ENCODE results near the gene DRAXIN.

Gene DRAXIN

DNA sequence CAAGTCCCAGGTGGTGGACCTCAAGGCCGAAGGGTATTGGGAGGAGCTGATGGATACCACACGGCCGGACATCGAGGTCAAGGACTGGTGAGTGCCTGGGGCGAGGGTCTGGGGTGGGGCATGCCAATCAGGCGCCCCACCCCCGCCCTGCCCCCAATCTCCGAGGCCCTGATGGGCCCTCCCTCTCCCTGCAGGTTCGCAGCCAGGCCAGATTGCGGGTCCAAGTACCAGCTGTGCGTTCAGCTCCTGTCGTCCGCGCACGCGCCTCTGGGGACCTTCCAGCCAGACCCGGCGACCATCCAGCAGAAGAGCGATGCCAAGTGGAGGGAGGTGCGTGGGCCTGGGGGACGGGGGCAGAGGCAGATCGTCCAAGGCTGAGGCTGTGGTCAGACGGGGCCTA lies 33.0 kb upstream of the DRAXIN start:
- DNase-seq = no peak

DNA sequence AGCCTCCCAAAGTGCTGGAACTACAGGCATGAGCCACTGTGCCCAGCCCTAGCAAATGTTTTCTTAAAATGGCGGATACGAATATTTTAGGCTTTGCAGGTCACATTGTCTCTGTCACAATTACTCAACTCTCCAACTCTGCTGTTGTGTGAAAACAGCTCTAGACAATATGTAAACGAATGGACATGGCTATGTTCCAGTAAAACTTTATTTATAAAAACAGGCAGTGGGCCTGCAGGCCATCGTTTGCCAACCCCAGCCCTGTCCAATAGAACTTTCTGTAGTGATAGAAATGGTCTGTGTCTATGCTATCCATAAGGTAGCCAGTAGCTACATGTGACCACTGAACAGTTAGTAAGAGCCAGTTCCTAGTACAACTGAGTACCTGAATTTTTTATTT lies 31.8 kb upstream of the DRAXIN start:
- DNase-seq = no peak

DNA sequence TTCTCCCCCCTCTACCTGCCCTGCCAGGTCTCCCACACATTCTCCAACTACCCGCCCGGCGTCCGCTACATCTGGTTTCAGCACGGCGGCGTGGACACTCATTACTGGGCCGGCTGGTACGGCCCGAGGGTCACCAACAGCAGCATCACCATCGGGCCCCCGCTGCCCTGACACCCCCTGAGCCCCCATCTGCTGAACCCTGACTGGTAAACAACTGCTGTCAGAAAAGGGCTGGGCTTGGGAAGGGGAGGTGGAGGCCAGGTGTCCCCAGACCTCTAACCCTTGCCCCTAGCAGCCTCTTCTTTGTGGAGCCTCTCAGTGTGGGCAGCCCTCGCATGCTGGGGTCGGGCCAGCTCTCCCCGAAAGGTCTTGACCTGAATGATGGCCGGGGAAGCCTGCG lies 30.4 kb upstream of the DRAXIN start:
- no peak for DNase-seq

DNA sequence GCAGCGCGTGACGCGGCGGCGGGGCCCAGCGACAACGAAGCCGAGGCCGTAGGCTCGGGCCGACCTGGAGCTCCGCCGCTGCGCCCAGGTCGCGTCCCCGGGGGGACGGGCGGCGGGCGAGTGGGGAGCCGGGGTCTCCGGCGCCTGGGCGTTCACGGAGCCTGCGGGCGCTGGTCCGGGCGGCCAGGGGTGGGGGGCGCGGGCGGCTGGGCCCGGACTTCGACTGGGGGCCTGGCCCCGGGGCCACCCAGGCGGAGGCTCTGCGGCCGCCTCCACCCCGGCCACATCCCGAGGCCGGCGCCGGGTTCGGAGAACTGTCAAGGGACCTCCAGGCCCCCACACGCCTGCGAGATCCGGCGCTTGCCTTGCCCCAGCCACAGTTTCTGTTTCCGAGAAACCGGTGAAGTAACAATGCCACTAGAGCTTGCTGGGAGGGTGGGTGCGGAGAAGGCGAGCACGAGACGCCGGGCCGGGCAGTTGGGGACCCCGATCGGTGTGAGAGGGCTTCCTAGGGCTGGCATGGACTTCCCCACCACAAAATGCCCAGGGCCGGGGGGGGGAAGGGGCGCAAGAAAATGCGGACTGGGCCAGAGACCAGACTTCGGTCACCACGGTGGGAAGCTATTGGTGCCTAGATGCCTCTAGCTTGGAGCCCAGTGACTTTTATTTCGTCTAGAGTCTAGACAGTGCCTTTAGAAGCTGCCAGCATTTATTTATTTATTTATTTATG lies 27.0 kb upstream of the DRAXIN start:
- peak; percentile 54 to 76 for DNase-seq

DNA sequence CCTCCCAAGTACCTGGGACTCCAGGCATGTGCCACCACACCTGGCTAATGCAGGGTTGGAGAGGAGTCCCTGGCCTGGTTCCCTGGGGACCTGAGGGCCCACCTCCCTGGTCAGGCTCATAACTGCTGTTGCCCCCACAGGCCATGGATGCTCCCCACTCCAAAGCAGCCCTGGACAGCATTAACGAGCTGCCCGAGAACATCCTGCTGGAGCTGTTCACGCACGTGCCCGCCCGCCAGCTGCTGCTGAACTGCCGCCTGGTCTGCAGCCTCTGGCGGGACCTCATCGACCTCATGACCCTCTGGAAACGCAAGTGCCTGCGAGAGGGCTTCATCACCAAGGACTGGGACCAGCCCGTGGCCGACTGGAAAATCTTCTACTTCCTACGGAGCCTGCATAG lies 23.0 kb upstream of the DRAXIN start:
- no peak for DNase-seq

DNA sequence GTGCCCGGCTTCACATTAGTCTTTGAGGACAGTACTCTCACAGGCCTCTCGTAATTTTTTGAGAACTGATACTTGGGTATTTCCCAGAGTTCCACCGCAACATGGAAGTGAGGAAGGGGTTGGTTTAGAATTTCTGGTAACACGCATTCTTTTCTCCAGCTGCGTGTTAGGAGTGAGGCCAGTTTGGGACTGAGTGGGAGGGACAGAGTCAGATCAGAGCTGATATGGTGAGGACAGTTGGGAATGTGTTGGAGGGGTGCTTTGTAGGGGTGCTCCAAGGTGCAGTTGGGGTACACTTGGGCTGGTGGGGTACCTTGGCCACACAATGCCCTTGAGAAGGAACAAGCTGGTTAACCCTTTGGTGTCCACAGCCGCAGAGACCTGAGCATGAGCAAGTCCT lies 20.8 kb upstream of the DRAXIN start:
- no peak for DNase-seq

DNA sequence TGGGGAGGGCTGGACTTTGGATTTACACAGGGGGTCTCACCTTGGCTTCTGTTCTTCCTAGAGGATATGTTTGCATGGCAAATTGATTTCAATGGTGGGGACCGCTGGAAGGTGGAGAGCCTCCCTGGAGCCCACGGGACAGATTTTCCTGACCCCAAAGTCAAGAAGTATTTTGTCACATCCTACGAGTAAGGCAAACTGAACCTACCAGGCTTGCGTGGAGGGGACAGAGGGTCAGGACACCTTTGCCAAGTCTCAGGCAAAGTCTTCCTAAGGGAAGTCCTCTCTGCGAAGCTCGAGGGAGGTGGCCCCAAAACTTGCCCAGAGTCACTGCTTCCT lies 20.3 kb upstream of the DRAXIN start:
- DNase-seq = no peak

DNA sequence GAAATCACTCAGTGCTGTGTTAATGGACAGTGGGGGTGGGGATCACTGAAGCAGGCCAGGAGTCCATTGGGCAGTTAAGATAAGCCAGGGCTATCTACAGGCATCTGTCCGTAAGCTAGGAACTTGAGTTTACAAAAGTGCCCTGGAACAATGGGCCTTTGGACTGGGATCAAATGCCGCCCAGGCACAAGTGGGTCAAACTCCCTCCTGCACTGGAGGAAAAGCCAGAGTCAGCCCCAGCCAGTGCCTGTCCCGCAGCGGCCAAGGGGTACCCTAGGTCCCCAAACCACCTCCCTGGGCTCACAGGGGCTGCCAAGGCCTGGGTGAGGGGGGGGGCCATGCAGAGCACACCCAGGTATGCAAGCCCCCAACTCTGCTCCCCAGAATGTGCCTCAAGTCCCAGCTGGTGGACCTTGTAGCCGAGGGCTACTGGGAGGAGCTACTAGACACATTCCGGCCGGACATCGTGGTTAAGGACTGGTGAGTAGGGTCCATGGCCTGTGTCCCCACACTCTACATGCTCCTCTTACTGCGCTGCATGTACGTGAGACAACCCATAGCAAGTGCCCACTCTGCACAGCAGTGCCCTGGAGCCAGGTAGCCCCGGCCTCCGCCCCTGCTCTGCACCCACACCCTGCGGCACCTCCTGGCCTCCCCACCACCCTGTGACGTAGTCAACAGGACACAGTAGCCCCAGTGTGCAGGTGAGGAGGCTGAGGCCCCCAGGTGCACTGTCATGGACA lies 19.8 kb upstream of the DRAXIN start:
- no peak for DNase-seq

DNA sequence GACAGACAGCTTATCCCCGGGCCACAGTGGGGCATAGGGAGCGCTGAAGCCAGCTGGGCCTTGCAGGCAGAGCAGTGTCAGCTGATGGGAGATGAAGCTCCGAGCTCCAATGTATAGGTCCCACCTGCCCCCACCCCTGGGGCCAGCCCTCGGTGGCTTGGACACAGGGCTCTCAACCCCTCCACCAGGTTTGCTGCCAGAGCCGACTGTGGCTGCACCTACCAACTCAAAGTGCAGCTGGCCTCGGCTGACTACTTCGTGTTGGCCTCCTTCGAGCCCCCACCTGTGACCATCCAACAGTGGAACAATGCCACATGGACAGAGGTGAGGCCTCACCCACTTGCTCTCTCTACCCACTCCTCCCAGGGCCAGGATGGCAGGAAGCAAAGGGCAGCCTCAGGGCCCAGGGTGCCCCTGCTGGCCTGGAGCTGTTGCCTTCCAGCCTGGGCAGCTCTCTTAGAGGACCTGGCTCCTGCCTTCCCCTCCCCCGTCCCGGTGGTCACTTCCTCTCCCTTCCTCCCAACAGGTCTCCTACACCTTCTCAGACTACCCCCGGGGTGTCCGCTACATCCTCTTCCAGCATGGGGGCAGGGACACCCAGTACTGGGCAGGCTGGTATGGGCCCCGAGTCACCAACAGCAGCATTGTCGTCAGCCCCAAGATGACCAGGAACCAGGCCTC lies 18.3 kb upstream of the DRAXIN start:
- DNase-seq = no peak

DNA sequence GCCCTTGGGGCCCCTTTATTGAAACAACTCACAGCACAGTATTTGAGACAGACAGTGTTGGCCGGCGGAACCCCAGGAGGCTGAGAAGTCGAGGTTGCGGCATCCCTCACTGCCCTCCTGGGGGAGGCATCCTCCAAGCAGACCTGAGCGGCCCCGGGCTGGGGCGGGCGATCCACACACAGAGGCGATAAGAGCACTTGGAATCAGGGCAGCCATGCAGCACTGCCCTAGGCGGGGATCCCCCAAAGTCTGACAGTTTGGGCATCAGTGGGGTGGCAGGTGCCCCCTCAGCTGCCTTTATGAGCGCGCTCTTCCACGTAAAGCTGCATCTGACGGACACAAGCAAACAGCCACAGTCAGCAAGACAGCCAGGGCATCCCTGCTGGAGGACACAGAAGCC lies 17.0 kb upstream of the DRAXIN start:
- no peak for DNase-seq

DNA sequence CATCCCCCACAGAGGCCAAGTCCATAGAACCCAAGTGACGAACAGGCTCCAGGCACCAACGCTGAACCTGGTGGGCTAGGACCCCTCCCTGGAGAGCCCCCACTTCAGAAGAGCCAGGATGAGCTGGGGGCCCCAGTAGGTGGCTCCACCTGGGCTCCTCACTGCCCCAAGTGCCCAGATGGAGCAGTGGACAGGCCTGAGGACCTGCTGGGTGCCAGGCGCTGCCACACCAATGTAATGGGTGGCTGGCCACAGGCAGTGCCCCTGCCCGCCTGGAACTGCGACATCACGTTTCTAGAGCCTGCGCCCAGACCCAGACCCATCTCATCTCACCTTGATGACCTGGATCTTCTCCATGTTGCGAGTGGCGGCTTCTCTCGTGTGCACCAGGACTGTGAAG lies 16.2 kb upstream of the DRAXIN start:
- DNase-seq = no peak

DNA sequence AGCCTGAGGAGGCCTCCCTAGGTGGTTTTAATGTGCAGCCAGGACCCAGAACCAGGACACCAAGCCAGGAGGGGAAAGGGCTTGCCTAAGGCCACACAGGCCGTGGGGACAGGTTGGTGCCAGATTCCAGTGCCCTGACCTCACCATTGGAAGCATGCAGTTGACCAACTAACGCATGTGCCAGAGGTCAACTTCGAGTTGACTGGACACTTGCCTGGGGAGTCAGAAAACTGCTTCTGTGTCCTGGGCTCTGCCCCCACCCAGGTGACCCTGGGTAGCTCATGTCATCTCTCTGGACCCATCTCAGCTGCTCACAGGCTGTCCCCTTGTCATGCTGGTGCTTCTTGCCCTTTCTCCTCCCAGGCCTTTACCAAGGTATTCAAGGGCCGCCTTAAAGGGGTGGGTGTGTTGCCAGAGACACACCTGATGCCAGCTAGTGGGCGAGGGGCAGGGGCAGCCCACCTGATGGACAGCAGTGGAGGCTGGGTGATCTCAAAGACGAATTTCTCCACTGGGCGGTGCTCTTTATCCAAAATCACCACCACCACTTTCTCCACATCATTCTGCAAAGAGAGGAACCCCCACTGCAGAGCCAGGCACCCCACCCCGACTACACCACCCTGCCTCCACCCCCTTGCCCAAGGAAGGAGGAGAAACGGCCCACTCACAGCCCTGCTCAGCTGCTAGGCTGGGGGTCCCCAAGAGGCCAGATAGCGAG lies 15.0 kb upstream of the DRAXIN start:
- no peak for DNase-seq

DNA sequence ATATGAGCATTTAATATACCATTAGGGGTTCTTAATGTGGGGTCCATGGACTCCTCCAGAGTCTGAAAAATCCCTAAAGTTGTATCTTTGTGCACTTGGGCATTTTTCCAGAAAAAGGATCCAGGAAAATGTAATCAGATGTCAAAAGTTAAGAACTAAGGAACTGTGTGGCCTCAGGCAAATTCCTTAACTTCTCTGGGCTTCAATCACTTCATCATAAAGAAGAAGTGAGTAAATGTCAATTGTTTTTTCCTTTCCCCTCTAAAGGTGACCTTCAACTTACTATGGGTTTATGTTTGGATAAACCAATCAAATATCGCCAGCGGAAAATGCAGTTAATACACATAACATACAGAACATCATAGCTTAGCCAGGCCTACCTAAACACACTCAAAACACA lies 13.1 kb upstream of the DRAXIN start:
- DNase-seq = no peak

DNA sequence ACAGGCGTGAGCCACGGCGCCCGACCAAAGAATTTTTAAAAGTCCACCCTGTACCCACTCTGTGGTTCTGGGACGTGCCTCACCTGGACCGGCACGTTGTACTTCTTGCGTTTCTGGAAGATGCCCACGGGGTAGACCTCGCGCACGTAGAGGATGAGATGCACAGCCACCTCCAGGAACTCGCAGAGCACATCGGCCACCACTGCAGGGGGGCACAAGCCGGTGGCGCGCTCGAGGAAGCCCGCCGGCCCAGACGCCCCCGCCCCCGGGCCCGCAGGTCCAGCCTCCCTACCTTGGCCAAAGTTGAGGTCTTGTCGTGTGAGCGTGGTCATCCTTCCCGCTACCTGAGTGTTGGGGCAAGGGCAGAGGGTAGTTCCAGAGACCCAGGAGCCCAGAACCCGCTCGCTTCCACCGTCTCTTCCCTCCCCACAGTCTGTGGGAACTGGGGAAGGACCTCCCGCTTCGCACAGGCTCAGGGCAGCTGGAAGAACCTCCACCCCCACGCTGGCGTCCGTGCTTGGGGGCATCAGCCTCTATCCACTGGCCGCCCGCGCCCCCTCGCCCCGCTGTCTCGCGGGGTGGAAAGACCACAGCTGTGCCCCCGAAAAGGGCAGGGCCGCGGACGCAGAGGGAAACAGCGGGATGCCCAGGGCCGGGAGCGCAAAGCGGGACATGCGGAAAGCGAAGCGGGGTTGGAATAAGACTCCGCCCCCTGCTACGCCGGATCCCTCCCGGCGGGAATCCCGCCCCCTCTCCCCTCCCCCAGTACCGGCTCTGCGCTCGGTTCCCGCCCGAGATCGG lies 11.0 kb upstream of the DRAXIN start:
- DNase-seq = no peak

DNA sequence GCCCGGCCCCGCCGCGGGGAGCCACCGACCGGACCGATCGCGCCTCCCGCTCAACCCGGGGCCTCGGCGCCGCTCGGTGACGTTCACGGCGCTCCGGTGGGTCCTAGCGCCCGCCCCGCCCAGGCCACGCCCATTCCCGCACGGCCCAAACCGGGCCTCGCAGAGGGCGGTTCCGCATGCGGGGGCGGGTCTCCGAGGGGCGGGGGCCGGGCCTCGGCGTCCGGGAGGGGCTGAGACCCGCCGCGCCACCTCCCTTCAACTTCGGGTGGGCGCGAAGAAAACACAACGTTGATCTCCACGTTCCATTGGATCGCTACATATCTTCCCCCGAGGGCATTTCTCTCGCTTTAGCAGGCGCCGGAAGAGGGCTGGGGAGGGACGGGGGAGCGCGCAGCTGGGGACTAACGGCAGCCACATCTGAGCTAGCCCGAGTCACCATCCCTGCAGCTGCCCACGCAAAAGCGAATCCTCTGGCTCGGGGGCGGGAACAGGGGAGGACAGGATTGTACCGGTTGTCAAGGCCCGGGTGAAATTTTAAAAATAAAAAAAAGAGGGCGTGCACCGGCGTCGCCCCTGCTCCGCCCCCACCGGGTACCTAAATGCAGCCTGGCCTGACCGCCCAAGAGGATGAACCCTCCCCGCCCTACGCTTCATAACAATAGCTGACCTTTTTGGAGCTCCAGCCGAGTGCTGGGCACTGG lies 10.3 kb upstream of the DRAXIN start, which contains the start of gene MAD2L2:
TSS of gene MAD2L2 (minus strand) at position 78 of the 701 bp plus-strand sequence. CDS start 547 bp downstream, outside the sequence.
- peak; percentile 86 to 93 for DNase-seq

DNA sequence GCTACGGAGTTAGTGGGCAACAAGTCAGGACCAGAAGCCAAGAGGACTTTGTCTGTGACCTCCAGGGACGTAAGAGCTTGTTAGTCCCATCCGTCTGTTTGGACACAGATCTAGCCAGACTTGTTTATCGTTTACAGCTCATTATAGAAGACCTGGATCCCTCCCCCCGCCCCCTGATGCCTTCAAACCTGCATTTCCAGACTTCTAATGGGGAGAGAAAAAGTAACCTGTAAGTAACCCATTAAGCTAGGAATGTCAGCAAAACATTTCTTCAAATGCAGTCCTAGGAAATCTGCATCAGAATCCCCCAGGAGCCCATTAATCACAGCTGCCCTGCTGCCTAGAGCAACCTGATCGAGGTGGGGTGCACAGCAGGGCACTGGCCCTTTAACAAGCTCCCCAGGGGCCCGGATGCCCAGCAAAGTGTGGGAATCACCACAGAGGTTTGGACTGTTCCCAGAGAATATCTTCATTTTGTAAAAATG lies 9.2 kb upstream of the DRAXIN start:
- no peak for DNase-seq

DNA sequence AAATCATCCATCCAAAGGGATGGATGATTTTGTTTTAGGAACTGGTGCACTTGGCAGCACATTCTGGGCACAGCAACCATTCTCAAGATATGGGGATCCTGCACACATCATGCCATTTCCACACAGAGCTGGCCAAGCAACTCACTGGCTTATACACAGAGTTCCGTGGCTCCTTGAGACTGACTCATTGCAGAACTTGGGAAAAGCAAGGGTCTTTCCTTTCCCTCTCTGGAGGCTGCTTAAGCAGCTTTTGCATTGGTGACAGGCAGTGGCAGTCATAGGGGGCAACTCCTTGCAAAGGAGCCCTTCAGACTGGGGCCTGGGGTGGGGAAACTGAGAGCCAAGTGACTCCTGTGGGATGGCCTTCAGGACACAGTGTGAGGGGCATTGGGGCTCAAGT lies 8.7 kb upstream of the DRAXIN start:
- DNase-seq = no peak

DNA sequence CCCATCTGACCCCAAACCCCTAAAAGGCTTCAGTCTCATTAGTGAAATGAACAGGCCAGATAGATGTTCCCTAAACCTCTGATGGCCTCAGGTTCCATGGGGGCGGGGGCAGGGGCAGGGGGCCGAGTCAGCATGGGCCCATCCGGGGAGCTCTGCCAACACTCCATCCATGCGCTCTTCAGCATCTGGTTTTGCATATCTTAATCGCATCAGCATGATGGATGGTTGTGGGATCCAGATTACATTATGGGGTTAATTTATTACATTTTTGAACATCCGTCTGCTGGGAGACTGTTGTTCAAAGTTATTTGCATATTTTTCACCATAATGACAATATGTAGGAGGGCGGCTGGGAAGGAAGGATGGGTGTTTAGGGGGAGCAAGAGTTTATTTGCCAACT lies 7.4 kb upstream of the DRAXIN start:
- no peak for DNase-seq

DNA sequence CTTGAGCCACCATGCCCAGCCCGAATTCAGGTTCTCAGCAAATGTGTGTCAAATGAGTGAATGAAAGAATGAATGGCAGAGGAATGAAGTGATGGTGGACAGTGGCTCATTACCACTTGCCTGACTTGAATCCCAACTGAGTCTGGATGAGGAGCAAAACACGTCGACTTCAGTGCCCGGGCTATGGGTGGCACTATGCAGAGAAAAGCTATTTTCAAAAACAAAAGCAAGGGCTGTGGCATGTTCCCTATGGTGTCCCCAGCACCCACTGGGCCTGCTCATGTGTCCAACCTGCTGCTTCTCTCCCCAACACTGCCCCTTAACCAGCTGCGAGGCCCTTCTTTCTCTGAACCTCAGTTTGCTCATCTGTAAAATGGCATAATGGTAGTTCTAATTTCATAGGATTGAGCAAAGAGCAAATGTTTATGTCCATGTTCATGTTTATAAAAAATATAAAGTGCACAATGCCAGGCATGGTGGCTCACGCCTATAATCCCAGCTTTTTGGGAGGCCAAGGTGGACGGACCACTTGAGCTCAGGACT lies 6.2 kb upstream of the DRAXIN start:
- DNase-seq = no peak

DNA sequence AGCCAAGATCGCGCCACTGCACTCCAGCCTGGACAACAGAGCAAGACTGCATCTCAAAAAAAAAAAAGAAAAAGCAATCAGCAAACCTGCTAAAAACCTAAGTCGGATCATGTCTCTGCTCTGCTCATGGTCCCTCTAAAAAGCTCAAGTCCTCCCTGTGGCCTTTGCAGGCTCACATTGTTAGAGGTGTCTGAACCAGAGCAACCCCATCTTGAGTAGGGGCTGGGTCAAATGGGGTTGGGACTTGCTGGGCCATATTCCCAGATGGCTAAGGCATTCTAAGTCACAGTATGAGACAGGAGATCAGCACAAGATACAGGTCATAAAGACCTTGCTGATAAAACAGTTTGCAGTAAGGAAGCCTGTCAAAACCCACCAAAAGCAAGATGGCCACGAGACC lies 3.0 kb upstream of the DRAXIN start:
- no peak for DNase-seq
